IMR-90 (cell line): ENCODE results near the gene BAIAP2. TPM values are rescaled to one million over a fixed set of nuclear protein-coding genes. Genes with fewer than 3 reads are reported as not detected.
A peak's percentile ranks its signal among the peaks of the same experiment; 100 is the strongest.

Source experiments
- ATAC-seq: fragments of 200-7000 bp; cut with Tn5 transposase; 2 replicates; pipeline ENCODE4 v1.9.1; 2020; ENCODE audit warnings: low read depth, mild to moderate bottlenecking, moderate library complexity
- BruUV-seq: library from RNA; stranded (reverse); fragments of 400-500 nt; replicated peaks from 2 replicates; lab custom pipeline; 2021; lab: Mats Ljungman, UMichigan
- CTCF ChIA-PET: fragments of 300-600 bp; formaldehyde crosslinking; extraction: SDS; loops from one replicate; lab custom pipeline; 2021; ENCODE audit warnings: antibody characterized with exemption; lab: Yijun Ruan, JAX
- POLR2A ChIA-PET: fragments of 300-600 bp; sonication (Branson Sonifier 250); formaldehyde crosslinking; loops from one replicate; lab custom pipeline; 2022; ENCODE audit warnings: antibody characterized with exemption; ENCODE audit not compliant: unreplicated experiment; lab: Charles Lee
- DNase-seq: peaks from one replicate; pipeline ENCODE4 v3.0.0; 2013
- H2AFZ ChIP-seq: replicated peaks from 2 replicates; pipeline ENCODE3; 2013; ENCODE audit warnings: low read length, mild to moderate bottlenecking; ENCODE audit not compliant: poor library complexity
- H2AK5ac ChIP-seq: 2 replicates; pipeline ENCODE4 v1.6.1; 2013; ENCODE audit warnings: low read depth, low read length, inconsistent platforms
- H2AK9ac ChIP-seq: replicated peaks from 2 replicates; pipeline ENCODE3; 2013; ENCODE audit warnings: mild to moderate bottlenecking, low read depth, low read length, moderate library complexity; ENCODE audit not compliant: poor library complexity
- H2BK120ac ChIP-seq: 2 replicates; pipeline ENCODE4 v1.6.1; 2013; ENCODE audit warnings: low read depth, low read length, inconsistent platforms
- H2BK15ac ChIP-seq: 3 replicates; pipeline ENCODE4 v1.6.1; 2013; ENCODE audit warnings: low read depth, low read length, inconsistent platforms
- H2BK20ac ChIP-seq: 2 replicates; pipeline ENCODE4 v1.6.1; 2013; ENCODE audit warnings: low read depth, mild to moderate bottlenecking, inconsistent platforms, low read length, moderate library complexity
- H2BK5ac ChIP-seq: 2 replicates; pipeline ENCODE4 v1.6.1; 2013; ENCODE audit warnings: mild to moderate bottlenecking, low read depth, low read length, inconsistent platforms; ENCODE audit not compliant: poor library complexity, severe bottlenecking
- H3K14ac ChIP-seq: replicated peaks from 2 replicates; pipeline ENCODE4 v1.6.1; 2013; ENCODE audit warnings: low read depth, low read length, inconsistent platforms
- H3K18ac ChIP-seq: 2 replicates; pipeline ENCODE4 v1.6.1; 2013; ENCODE audit warnings: low read depth, low read length, control low read depth
- H3K23ac ChIP-seq: 2 replicates; pipeline ENCODE4 v1.6.1; 2013; ENCODE audit warnings: low read depth, low read length, inconsistent platforms
- H3K27ac ChIP-seq: 2 replicates; pipeline ENCODE4 v1.5.1; 2013; ENCODE audit warnings: mild to moderate bottlenecking, control low read depth, low read length; ENCODE audit not compliant: insufficient read depth
- H3K27me3 ChIP-seq: 2 replicates; pipeline ENCODE4 v1.6.1; 2013; ENCODE audit warnings: low read length; ENCODE audit not compliant: control insufficient read depth, insufficient read depth
- H3K36me3 ChIP-seq: 2 replicates; pipeline ENCODE4 v1.6.1; 2013; ENCODE audit warnings: low read length, mixed read lengths; ENCODE audit not compliant: control insufficient read depth, insufficient read depth
- H3K4ac ChIP-seq: 2 replicates; pipeline ENCODE4 v1.6.1; 2013; ENCODE audit warnings: low read depth, low read length, inconsistent platforms
- H3K4me1 ChIP-seq: 2 replicates; pipeline ENCODE4 v1.6.1; 2013; ENCODE audit warnings: low read length, mixed read lengths; ENCODE audit not compliant: control insufficient read depth, insufficient read depth
- H3K4me2 ChIP-seq: 2 replicates; pipeline ENCODE4 v1.6.1; 2013; ENCODE audit warnings: low read depth, mild to moderate bottlenecking, control low read depth, low read length, moderate library complexity
- H3K4me3 ChIP-seq: 2 replicates; pipeline ENCODE4 v1.5.1; 2013; ENCODE audit warnings: low read depth, mild to moderate bottlenecking, control low read depth, low read length, moderate library complexity; ENCODE audit not compliant: insufficient read depth
- H3K56ac ChIP-seq: 2 replicates; pipeline ENCODE4 v1.6.1; 2013; ENCODE audit warnings: low read length, inconsistent platforms; ENCODE audit not compliant: insufficient read depth; ENCODE audit errors: extremely low read depth
- H3K79me1 ChIP-seq, 2 experiments: 2 replicates each; pipeline ENCODE4 v1.6.1; 2013; ENCODE audit warnings: low read length in 2 of 2, inconsistent platforms in 1 of 2, low read depth in 1 of 2
- H3K9ac ChIP-seq: 2 replicates; pipeline ENCODE4 v1.6.1; 2013; ENCODE audit warnings: low read depth, low read length, control low read depth
- H3K9me1 ChIP-seq: 2 replicates; pipeline ENCODE4 v1.6.1; 2013; ENCODE audit warnings: low read length, inconsistent platforms; ENCODE audit not compliant: insufficient read depth
- H3K9me3 ChIP-seq: 2 replicates; pipeline ENCODE4 v1.6.1; 2013; ENCODE audit warnings: low read length; ENCODE audit not compliant: control insufficient read depth, insufficient read depth
- H4K20me1 ChIP-seq: 2 replicates; pipeline ENCODE4 v1.6.1; 2013; ENCODE audit warnings: low read length, inconsistent platforms; ENCODE audit not compliant: insufficient read depth
- H4K5ac ChIP-seq: 2 replicates; pipeline ENCODE4 v1.6.1; 2013; ENCODE audit warnings: mild to moderate bottlenecking, low read depth, low read length, control low read depth
- H4K8ac ChIP-seq, 2 experiments: 2 replicates each; pipeline ENCODE4 v1.6.1; 2013; ENCODE audit warnings: low read depth in 2 of 2, low read length in 2 of 2, control low read depth in 1 of 2, inconsistent platforms in 1 of 2
- H4K91ac ChIP-seq: 2 replicates; pipeline ENCODE4 v1.6.1; 2013; ENCODE audit warnings: low read depth, low read length, inconsistent platforms; ENCODE audit not compliant: insufficient read depth
- BHLHE40 ChIP-seq: fragments of 150-350 bp; IDR thresholded peaks from 2 replicates; pipeline ENCODE4 v1.6.1; 2016; ENCODE audit warnings: mild to moderate bottlenecking, low read depth, low read length
- CEBPB ChIP-seq: IDR thresholded peaks from 2 replicates; pipeline ENCODE4 v1.6.1; 2012; ENCODE audit warnings: low read depth, low read length, improper control_type of control experiment
- CHD1 ChIP-seq: IDR thresholded peaks from 2 replicates; pipeline ENCODE4 v1.6.1; 2012; ENCODE audit warnings: low read depth, low read length, improper control_type of control experiment
- FOS ChIP-seq: fragments of 150-350 bp; IDR thresholded peaks from 2 replicates; pipeline ENCODE4 v1.6.1; 2016; ENCODE audit warnings: low read depth, low read length
- MAFK ChIP-seq: IDR thresholded peaks from 2 replicates; pipeline ENCODE4 v1.6.1; 2012; ENCODE audit warnings: low read depth, low read length, improper control_type of control experiment
- MAZ ChIP-seq: IDR thresholded peaks from 2 replicates; pipeline ENCODE4 v1.6.1; 2012; ENCODE audit warnings: low read depth, mild to moderate bottlenecking, low read length, improper control_type of control experiment, moderate library complexity, borderline replicate concordance
- MXI1 ChIP-seq: IDR thresholded peaks from 2 replicates; pipeline ENCODE4 v1.6.1; 2012; ENCODE audit warnings: low read depth, mild to moderate bottlenecking, low read length, moderate library complexity, borderline replicate concordance
- NFE2L2 ChIP-seq: fragments of 150-350 bp; IDR thresholded peaks from 2 replicates; pipeline ENCODE4 v1.6.1; 2016; ENCODE audit warnings: low read depth, mild to moderate bottlenecking, low read length
- POLR2A ChIP-seq: IDR thresholded peaks from 2 replicates; pipeline ENCODE4 v1.6.1; 2012; ENCODE audit warnings: mild to moderate bottlenecking, low read depth, low read length
- RAD21 ChIP-seq: IDR thresholded peaks from 2 replicates; pipeline ENCODE4 v1.6.1; 2012; ENCODE audit warnings: low read length, improper control_type of control experiment
- RCOR1 ChIP-seq: IDR thresholded peaks from 2 replicates; pipeline ENCODE4 v1.6.1; 2012; ENCODE audit warnings: mild to moderate bottlenecking, low read length, improper control_type of control experiment; ENCODE audit not compliant: insufficient replicate concordance
- RFX5 ChIP-seq: IDR thresholded peaks from 2 replicates; pipeline ENCODE4 v1.8.0; 2012; ENCODE audit warnings: low read depth, mild to moderate bottlenecking, low read length, moderate library complexity
- SMC3 ChIP-seq: fragments of 150-350 bp; IDR thresholded peaks from 2 replicates; pipeline ENCODE4 v1.6.1; 2016; ENCODE audit warnings: low read depth, mild to moderate bottlenecking, antibody characterized with exemption, low read length, moderate library complexity
- WGBS, 2 experiments: methylation state at CpG; one replicate each; pipeline versions ENCODE4 v1.1.5 to v1.1.7; 2013; ENCODE audit warnings: missing lambda C conversion rate in 2 of 2; ENCODE audit not compliant: insufficient read length in 1 of 2; ENCODE audit errors: extremely low coverage in 2 of 2; 5-methylcytosine and 5-hydroxymethylcytosine counted together
- dilution Hi-C: fragments of 300-500 bp; cut with HindIII; formaldehyde crosslinking; loops from one replicate; pipeline ENCODE4 v1.14.3; 2018; ENCODE audit warnings: low sequenced_read_pairs; ENCODE audit not compliant: unreplicated experiment
- in situ Hi-C: fragments of 300-500 bp; cut with MboI; formaldehyde crosslinking; loops from 3 replicates; pipeline ENCODE4 v1.14.3; 2019; ENCODE audit warnings: low sequenced_read_pairs, inconsistent platforms, mixed read lengths
- intact Hi-C: fragments of 100-400 bp; cut with micrococcal nuclease; formaldehyde crosslinking; loops from 2 replicates; pipeline ENCODE4 v1.10.0; 2022
- polyA plus RNA-seq, 3 experiments: library from polyadenylated mRNA; depleted of rRNA; stranded (reverse); fragments of >200 nt; gene quantifications; 2 replicates each; pipeline ENCODE4 v1.2.3, GENCODE V29; 2012; ENCODE audit warnings: low replicate concordance in 1 of 3
- total RNA-seq: library from RNA; depleted of rRNA; stranded (reverse); fragments of >200 nt; gene quantifications from 2 replicates; pipeline ENCODE4 v1.2.3, GENCODE V29; 2012
- TF ChIP-seq, protein P1 (sequence below): fragments of 150-350 bp; IDR thresholded peaks from 2 replicates; pipeline ENCODE4 v1.6.1; 2017; ENCODE audit warnings: mild to moderate bottlenecking, antibody characterized with exemption, low read length, low read depth
- TF ChIP-seq, protein P2 (sequence below): conservative IDR thresholded peaks from 2 replicates; pipeline ENCODE4 v1.5.1; 2012; ENCODE audit warnings: mild to moderate bottlenecking, low read depth, low read length, improper control_type of control experiment
- TF ChIP-seq, protein P3 (sequence below): fragments of 150-350 bp; IDR thresholded peaks from 2 replicates; pipeline ENCODE4 v1.6.1; 2016; ENCODE audit warnings: low read depth, mild to moderate bottlenecking, low read length, moderate library complexity, borderline replicate concordance

The BAIAP2 gene
- total and polyA plus RNA-seq, 2 of the 4 experiments (the other 2 are of a cell fraction): 18.3 to 32.6 TPM

DNA sequence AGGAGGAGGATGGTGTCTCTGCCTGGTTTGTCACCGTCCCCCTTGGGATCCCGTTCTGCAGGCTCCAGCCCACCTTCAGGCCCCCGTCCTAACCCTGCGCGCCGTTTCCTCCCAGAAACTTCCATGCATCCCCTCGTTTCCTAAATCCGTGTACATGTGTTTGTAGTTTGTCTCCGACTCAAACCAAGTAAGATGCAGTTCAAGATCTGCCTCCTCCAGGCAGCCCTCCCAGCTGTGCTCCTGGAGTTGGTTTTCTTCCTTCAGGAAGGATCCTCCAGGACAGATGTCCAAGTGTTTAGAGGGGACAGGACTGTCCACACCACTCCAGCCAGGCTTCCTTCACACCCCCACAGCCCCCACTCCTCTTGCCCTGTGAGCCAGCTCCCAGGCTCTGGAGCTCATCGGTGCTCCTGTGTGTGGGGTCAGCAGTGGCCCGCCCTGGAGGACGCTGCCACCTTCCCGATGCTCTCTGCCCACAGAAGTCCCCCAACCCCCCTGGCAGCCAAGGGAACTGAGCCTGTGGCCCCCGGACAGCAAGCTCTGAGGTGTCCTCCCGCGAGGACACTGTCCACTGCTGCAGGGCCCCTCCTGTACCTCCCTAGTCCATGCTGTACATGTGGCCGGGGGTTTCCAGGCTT lies 11.3 kb downstream of the BAIAP2 start:
- no TSS peak for BruUV-seq
- POLR2A ChIA-PET: no interaction called here
- Histone ChIP-seq H3K9me3 (no peaks in the 10 kb centered on the region), H4K20me1 (peaks cover 34% of the 10 kb centered on the region), H3K56ac (no peak overlapping the region), H3K4me3 (no peak overlapping the region), H3K27me3 (no peaks in the 10 kb centered on the region), H4K8ac (no peak overlapping the region), H2AFZ (peak overlapping the region; percentile 43), H2AK9ac (peak overlapping the region; percentile 42), H3K14ac (no peak overlapping the region), H3K27ac (no peak overlapping the region), H4K5ac (no peak overlapping the region), H3K23ac (no peak overlapping the region), H3K4ac (no peak overlapping the region; the same call in 1 of the 2 replicates), H3K4me1 (peaks cover 16% of the 10 kb centered on the region), H4K91ac (no peak overlapping the region), H2BK15ac (no peak overlapping the region), H3K9me1 (peaks cover 16% of the 10 kb centered on the region), H2BK5ac (no peak overlapping the region), H3K4me2 (no peak overlapping the region), H3K79me1 (peaks cover 7 to 62% of the 10 kb centered on the region in 2 experiments), H3K9ac (no peak overlapping the region), H2BK120ac (no peak overlapping the region), H2BK20ac (no peak overlapping the region), H2AK5ac (0 out of 2 replicates have a peak overlapping the region, but pooled peaks have one; percentile 38), H3K18ac (no peak overlapping the region), H3K36me3 (no peaks in the 10 kb centered on the region)
- dilution Hi-C loops (no loop called here), in situ Hi-C loops (no loop called here), intact Hi-C loops (no loop called here)
- no peak for DNase-seq
- CTCF ChIA-PET: no interaction called here
- no peak for TF ChIP-seq RCOR1
- no peak for TF ChIP-seq BHLHE40
- TF ChIP-seq CEBPB: no peak
- no peak for TF ChIP-seq RAD21
- TF ChIP-seq MAFK: no peak
- TF ChIP-seq, protein P1, sequence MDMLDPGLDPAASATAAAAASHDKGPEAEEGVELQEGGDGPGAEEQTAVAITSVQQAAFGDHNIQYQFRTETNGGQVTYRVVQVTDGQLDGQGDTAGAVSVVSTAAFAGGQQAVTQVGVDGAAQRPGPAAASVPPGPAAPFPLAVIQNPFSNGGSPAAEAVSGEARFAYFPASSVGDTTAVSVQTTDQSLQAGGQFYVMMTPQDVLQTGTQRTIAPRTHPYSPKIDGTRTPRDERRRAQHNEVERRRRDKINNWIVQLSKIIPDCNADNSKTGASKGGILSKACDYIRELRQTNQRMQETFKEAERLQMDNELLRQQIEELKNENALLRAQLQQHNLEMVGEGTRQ: no peak
- TF ChIP-seq FOS: no peak
- TF ChIP-seq, protein P2, sequence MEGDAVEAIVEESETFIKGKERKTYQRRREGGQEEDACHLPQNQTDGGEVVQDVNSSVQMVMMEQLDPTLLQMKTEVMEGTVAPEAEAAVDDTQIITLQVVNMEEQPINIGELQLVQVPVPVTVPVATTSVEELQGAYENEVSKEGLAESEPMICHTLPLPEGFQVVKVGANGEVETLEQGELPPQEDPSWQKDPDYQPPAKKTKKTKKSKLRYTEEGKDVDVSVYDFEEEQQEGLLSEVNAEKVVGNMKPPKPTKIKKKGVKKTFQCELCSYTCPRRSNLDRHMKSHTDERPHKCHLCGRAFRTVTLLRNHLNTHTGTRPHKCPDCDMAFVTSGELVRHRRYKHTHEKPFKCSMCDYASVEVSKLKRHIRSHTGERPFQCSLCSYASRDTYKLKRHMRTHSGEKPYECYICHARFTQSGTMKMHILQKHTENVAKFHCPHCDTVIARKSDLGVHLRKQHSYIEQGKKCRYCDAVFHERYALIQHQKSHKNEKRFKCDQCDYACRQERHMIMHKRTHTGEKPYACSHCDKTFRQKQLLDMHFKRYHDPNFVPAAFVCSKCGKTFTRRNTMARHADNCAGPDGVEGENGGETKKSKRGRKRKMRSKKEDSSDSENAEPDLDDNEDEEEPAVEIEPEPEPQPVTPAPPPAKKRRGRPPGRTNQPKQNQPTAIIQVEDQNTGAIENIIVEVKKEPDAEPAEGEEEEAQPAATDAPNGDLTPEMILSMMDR: no peak
- no peak for TF ChIP-seq RFX5
- no peak for TF ChIP-seq MXI1
- TF ChIP-seq, protein P3, sequence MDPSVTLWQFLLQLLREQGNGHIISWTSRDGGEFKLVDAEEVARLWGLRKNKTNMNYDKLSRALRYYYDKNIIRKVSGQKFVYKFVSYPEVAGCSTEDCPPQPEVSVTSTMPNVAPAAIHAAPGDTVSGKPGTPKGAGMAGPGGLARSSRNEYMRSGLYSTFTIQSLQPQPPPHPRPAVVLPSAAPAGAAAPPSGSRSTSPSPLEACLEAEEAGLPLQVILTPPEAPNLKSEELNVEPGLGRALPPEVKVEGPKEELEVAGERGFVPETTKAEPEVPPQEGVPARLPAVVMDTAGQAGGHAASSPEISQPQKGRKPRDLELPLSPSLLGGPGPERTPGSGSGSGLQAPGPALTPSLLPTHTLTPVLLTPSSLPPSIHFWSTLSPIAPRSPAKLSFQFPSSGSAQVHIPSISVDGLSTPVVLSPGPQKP: no peak
- TF ChIP-seq NFE2L2: no peak
- no peak for TF ChIP-seq MAZ
- TF ChIP-seq CHD1: no peak
- TF ChIP-seq POLR2A: no peak
- TF ChIP-seq SMC3: no peak
- WGBS, 2 experiments: 89% methylated on average over 8 of the region's 17 CpGs; no CpG with 5 or more reads in 1 of the 2 experiments
- no peak for ATAC-seq
